Activated CD4-positive, alpha-beta T cell treated with anti-CD3 and anti-CD28 coated beads, Interleukin-2, amount 10 ng/mL, durations not matched to agents 7 days and 5 days (primary cell): ENCODE measurements around the gene BSX. TPM values are rescaled to one million over a fixed set of nuclear protein-coding genes. Genes with fewer than 3 reads are reported as not detected.

Experiments
- CTCF ChIA-PET: fragments of 350-600 bp; sonication (Branson Sonifier 250); formaldehyde crosslinking; loops from one replicate; lab custom pipeline; 2021; ENCODE audit warnings: antibody characterized with exemption; lab: Charles Lee
- POLR2A ChIA-PET: fragments of 350-600 bp; sonication (Branson Sonifier 250); formaldehyde crosslinking; loops from one replicate; lab custom pipeline; 2021; ENCODE audit warnings: antibody characterized with exemption; lab: Charles Lee
- DNase-seq: peaks from one replicate; pipeline ENCODE4 v3.0.0-alpha.2; 2020
- H3K27ac Mint-ChIP-seq: one replicate; pipeline ENCODE4 v1.8.0; 2021; ENCODE audit warnings: mild to moderate bottlenecking, moderate library complexity, mixed read lengths
- H3K27me3 Mint-ChIP-seq: one replicate; pipeline ENCODE4 v1.8.0; 2021; ENCODE audit warnings: mixed read lengths
- H3K36me3 Mint-ChIP-seq: one replicate; pipeline ENCODE4 v1.8.0; 2021; ENCODE audit warnings: low read depth, mixed read lengths
- H3K4me1 Mint-ChIP-seq: one replicate; pipeline ENCODE4 v1.8.0; 2021; ENCODE audit warnings: mixed read lengths
- H3K4me3 Mint-ChIP-seq: one replicate; pipeline ENCODE4 v1.8.0; 2021; ENCODE audit warnings: mild to moderate bottlenecking, moderate library complexity, mixed read lengths
- H3K9me3 Mint-ChIP-seq: one replicate; pipeline ENCODE4 v1.8.0; 2021; ENCODE audit warnings: mixed read lengths
- total RNA-seq, 2 experiments: library from RNA; stranded (reverse); gene quantifications; one replicate each; pipeline ENCODE4 v1.2.3, GENCODE V29; 2021

Gene BSX
- total RNA-seq, 2 experiments from 2014 or later: not detected

DNA sequence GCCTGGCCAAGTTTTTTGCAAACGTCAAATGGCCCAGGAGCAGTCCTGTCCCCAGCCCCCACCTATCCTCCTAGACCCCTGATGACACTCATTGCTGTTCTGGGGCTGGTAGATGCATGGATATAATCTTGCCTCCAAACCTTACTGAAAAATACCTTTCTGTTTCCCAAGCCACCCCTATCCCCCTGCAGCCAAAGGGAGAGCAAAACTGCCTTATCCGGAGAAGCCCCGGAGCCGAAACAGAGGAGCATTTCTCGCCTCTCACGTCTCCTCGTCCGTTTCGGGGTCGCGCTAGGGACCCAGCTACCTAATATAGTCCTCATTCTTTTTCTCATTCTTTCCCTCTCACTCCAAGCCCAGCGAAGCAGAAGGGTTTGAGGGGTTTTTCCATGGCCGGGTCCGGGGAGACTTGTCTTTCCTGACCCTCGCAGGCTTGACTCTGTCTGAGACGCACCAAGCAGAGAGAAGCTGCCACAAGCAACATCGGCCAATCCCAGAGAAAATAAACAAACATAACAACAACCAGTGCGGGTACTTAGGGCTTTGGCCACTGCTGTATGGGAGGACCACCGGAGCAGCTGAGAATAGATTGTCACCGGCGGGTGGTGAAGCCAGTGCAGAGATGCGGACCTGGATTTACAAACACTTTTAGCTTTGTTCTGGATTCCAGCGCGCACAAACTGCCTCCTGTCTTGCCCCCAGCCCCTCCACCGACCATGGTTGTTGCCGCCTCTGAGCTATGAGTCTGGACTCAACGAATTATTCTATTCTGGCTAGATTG lies 1.6 kb downstream of the BSX start:
- Mint-ChIP-seq H3K36me3 (peaks cover 2% of the 10 kb centered on the region), H3K9me3 (peaks cover 2% of the 10 kb centered on the region), H3K4me1 (peaks cover 27% of the 10 kb centered on the region), H3K4me3 (peak overlapping the region; percentile 9), H3K27ac (peak overlapping the region; percentile 9), H3K27me3 (peaks cover 89% of the 10 kb centered on the region)
- CTCF ChIA-PET: interaction anchor here (0.6 to 1.0 kb wide), 4 partner anchors 22 to 292 kb away, joined by 3 read pairs; no protein-coding TSS in a partner anchor
- no peak for DNase-seq
- POLR2A ChIA-PET: no interaction called here

DNA sequence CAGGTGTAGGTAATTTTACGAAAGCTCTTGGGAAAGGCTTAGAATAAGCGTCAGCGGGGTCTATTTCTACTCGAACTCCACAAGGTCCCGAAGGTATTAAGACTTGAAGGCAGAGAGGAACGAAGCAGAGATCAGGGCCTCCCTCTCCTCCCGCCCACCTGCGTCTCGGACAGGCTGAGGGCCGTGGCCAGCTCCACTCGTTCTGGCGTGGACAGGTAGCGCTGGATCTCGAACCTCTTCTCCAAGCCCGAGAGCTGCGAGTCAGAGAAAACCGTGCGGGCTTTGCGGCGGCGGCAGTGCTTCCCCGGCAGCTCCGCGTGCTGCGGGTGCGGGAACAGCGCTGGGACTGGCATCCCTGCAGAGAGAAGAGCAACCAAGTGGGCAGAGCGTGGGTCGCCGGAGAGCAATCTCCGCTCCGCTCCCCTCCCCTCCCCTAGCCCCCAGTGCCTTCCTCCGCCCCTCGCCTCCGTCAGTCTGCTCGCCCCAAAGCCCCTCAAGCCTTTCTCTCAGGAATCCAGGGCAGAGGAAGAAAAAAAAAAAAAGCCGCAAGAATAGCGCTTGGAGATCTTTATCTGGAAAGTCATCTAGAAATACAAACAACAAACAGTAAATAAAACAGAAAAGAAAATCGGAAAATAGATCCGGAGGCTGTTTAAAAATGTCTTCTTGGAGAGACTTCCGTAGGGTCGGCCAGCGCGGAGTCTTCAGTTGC lies 2.4 kb downstream of the BSX start:
- H3K4me3 Mint-ChIP-seq: no peak overlapping the region
- CTCF ChIA-PET: no interaction called here
- no peak for DNase-seq

DNA sequence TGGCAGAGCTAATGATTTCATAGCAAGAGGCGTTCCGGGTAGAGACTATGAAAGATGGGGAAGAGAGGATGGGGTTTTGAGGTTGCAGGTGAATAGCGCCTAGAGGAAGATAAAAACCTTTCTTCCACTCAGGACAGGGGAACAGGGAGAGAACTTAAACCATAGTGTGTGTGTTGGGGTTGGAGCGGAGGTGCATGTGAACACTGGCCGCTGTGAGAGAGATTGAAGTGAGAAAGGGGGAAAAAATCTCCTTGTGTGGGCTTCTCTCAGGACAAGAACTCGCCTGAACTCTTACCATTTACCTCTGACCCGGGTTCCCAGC lies 3.4 kb downstream of the BSX start:
- Mint-ChIP-seq H3K9me3 (peaks cover 2% of the 10 kb centered on the region), H3K4me3 (no peak overlapping the region), H3K27ac (no peak overlapping the region), H3K4me1 (peaks cover 16% of the 10 kb centered on the region), H3K36me3 (peaks cover 2% of the 10 kb centered on the region), H3K27me3 (peaks cover 89% of the 10 kb centered on the region)
- ChIA-PET POLR2A (no interaction called here), CTCF (no interaction called here)
- DNase-seq: no peak

More for the DNA sequence above, 2.4 kb downstream of the BSX start:
- peaks cover 88% of the 10 kb centered on the region for H3K27me3 Mint-ChIP-seq
- peak overlapping the region; percentile 9 for H3K27ac Mint-ChIP-seq
- peaks cover 23% of the 10 kb centered on the region for H3K4me1 Mint-ChIP-seq
- H3K9me3 Mint-ChIP-seq: peaks cover 2% of the 10 kb centered on the region
- POLR2A ChIA-PET: no interaction called here
- H3K36me3 Mint-ChIP-seq: peaks cover 2% of the 10 kb centered on the region

DNA sequence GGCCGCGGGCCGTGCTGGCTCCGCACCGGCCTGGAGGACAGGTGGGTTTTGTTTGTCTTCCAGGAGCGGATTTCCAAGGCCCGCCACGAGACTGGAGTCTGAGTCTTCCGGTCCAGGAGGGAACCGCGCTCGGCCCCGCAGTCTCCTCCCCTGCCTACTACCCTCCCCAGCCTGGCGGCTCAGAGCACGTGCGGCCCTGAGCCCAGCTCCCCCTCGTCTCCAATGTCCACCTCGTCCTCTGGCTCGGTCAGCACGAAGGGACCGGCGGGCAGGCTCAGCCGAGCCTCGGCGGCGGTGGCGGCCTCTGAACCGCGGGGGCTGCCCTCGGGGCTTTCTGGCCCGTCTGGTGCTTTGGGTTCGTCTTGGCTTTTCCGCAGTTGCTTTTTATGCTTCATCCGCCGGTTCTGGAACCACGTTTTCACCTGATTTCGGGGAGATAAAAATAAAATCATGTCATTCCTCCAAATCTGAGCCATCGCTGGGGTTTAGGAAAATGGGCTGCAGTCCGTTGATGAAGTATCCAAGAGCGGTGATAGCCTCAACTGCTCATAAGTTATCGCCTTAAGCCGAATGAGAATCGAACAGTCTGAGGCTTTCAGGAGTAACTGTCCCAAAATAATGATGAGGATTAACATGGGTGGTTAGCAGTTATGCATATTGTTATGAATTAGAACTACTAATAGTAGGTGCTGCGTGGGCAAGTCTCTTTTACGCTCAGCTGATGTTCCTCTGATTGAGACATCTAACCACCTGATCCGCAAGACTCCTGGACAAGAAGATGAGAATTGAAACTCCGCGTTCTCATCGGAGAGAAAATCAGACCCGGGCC lies 4.0 kb downstream of the BSX start:
- no peak for DNase-seq
- Mint-ChIP-seq H3K36me3 (peaks cover 2% of the 10 kb centered on the region), H3K27ac (no peak overlapping the region), H3K27me3 (peaks cover 87% of the 10 kb centered on the region), H3K9me3 (peaks cover under 1% of the 10 kb centered on the region), H3K4me1 (peaks cover 15% of the 10 kb centered on the region), H3K4me3 (no peak overlapping the region)
- CTCF ChIA-PET: no interaction called here
- POLR2A ChIA-PET: no interaction called here

DNA sequence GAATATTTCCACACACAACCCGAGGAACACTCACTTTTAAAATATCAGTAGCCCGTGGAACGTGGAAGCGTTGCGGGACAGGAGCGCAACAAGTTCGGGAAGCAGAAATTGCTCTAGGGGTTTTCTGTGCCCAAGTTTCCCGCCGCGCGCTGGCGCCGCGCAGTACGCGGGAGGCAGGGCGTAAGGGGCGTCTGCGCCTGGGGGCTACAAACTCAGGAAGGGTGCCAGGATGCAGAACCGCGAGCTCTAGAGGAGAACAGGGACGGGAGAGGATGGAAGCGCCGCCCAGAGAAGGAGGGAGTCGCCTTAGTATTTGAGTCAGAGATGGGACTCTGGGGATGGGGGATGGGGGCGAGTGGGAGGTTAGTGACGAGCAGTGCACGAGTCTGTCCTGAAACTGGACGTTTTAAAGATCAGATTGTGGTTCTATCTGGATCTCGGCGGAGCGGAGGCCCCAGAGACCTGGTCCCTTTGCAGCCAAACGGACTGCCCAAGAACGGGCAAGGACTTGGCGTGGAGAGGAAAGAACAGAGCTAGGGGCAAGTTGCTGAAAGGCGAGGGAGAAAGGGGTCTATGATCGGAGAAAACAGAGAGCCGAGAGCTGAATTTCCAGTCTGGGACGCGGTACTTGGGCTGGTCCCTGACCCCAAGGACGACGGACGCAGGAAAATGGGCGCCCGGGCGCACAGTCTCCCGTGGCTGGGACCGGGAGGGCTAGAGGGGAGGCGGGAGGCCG lies 4.7 kb downstream of the BSX start:
- Mint-ChIP-seq H3K27me3 (peaks cover 85% of the 10 kb centered on the region), H3K27ac (no peak overlapping the region), H3K36me3 (peaks cover 2% of the 10 kb centered on the region), H3K4me3 (peak overlapping the region; percentile 12), H3K4me1 (peaks cover 15% of the 10 kb centered on the region), H3K9me3 (no peaks in the 10 kb centered on the region)
- ChIA-PET CTCF (no interaction called here), POLR2A (no interaction called here)
- no peak for DNase-seq

DNA sequence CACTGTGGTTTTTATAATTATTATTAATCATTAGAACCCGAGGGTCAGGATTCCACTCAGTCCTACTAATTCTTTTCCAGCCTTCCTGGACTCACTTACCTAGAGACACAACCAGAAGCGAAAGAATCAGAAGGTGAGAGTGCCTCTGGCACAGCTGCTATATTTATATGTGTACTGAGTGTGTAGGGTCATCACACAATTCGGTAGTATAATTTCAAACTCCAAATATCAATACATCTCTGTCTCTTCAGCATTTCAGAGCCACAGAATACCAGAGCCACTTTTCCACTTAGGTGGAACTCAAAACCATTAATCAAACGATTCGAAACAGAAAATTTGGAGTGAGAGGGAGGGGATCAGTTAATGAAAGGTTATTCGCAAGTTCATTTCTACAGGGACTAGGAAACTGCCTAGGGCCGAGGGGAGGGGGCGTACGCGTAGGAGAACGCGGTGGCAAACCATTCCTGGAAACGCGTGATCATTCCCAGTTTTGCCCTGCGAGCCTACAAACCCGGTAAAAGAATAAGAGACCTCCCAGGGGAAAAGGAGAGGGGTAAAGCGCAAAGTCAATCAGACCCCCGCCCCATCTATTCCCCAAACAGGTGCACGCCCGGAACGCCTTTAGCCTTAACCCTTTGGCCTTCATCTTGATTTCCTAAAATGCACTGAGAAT lies 5.4 kb downstream of the BSX start:
- ChIA-PET POLR2A (no interaction called here), CTCF (no interaction called here)
- peaks cover 11% of the 10 kb centered on the region for H3K4me1 Mint-ChIP-seq
- no peak overlapping the region for H3K27ac Mint-ChIP-seq
- peaks cover 2% of the 10 kb centered on the region for H3K36me3 Mint-ChIP-seq
- no peak for DNase-seq
- peak overlapping the region; percentile 12 for H3K4me3 Mint-ChIP-seq
- no peaks in the 10 kb centered on the region for H3K9me3 Mint-ChIP-seq
- peaks cover 80% of the 10 kb centered on the region for H3K27me3 Mint-ChIP-seq

DNA sequence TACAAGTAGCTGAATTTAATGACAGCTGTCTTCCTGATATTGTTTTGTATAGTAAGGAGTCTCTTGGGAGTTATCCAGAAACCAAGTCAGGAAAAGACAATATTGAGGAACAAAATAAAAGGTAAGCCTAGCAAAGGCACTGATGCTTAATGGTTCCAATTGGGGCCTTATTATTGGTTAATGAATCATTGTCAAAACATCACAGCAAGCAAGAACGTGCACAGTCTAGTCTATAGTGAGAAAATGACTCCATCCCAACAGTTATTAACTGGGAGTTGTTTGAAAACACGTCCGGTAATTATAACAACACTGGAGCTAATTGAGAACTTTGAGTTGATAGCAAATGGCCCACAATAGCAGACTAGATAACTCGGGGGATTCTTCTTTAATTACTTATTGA lies 17.7 kb downstream of the BSX start:
- no peak for DNase-seq
- no peak overlapping the region for H3K4me3 Mint-ChIP-seq
- H3K27me3 Mint-ChIP-seq: peaks cover 51% of the 10 kb centered on the region
- no peak overlapping the region for H3K27ac Mint-ChIP-seq
- ChIA-PET CTCF (no interaction called here), POLR2A (no interaction called here)
- no peaks in the 10 kb centered on the region for H3K36me3 Mint-ChIP-seq
- no peaks in the 10 kb centered on the region for H3K4me1 Mint-ChIP-seq
- H3K9me3 Mint-ChIP-seq: no peaks in the 10 kb centered on the region

DNA sequence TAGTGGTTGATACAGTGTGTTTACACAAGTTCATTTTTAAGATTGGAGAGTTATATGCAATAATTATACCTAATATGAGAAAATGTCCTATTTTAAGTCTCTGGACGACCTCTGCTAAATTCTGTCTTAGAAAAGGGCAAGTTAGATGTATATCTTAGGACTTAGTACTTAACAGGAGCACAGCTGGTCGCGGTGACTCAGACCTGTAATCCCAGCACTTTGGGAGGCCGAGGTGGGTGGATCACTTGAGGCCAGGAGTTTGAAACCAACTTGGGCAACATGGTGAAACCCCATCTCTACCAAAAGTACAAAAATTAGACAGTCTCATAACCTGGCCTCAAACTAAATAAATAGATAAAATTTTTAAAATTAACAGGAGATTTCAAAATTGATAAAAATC lies 27.2 kb downstream of the BSX start:
- H3K9me3 Mint-ChIP-seq: no peaks in the 10 kb centered on the region
- H3K27ac Mint-ChIP-seq: no peak overlapping the region
- no peak overlapping the region for H3K4me3 Mint-ChIP-seq
- H3K27me3 Mint-ChIP-seq: no peaks in the 10 kb centered on the region
- ChIA-PET CTCF (no interaction called here), POLR2A (no interaction called here)
- no peaks in the 10 kb centered on the region for H3K36me3 Mint-ChIP-seq
- no peak for DNase-seq
- no peaks in the 10 kb centered on the region for H3K4me1 Mint-ChIP-seq

DNA sequence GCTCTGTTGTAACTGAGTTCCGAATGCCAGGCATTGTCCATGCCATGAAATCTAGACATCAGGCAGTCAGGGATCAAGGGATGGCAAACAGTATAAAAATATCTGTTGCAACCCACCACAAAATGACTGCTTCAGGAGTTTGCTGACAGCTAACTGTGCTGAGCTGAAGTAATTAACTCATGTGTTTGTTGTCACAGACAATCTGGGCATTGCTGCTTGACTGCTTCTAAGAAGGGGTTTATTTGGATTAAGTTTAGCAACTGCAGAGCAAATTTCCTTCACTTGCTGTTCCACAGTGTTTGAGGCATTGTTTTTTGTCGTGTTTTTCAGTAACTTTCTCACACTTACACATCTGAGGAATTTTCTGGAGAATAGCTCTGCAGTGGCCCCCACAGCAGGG lies 30.4 kb downstream of the BSX start:
- Mint-ChIP-seq H3K4me1 (peaks cover 4% of the 10 kb centered on the region), H3K36me3 (no peaks in the 10 kb centered on the region), H3K4me3 (no peak overlapping the region), H3K27ac (no peak overlapping the region), H3K27me3 (no peaks in the 10 kb centered on the region), H3K9me3 (no peaks in the 10 kb centered on the region)
- ChIA-PET POLR2A (no interaction called here), CTCF (no interaction called here)
- DNase-seq: no peak

DNA sequence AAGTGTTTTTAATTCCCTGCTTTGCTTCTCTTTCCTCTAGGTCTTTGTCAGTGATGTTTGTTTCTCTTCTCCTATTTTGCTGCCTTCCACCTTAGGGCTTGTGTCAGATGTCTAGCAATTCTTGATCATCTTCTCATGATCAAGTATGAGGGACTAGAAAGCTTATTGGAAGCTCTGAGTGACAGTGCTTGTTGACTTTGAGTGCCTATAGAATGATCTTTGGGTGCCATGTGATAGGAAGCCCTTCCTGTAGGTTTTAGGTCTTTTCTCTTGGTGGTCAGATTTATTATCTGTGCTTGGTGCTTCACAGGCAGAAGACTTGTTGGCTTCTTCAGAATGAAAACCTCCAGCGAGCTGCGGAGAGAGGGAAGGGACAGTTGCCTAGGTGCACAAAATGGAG lies 43.1 kb downstream of the BSX start:
- no peak overlapping the region for H3K27ac Mint-ChIP-seq
- CTCF ChIA-PET: interaction anchor here (1.8 kb wide), 1 partner anchor 18 kb away, joined by 4 read pairs; no protein-coding TSS in a partner anchor
- no peaks in the 10 kb centered on the region for H3K27me3 Mint-ChIP-seq
- H3K9me3 Mint-ChIP-seq: no peaks in the 10 kb centered on the region
- H3K4me3 Mint-ChIP-seq: no peak overlapping the region
- H3K4me1 Mint-ChIP-seq: no peaks in the 10 kb centered on the region
- no peak for DNase-seq
- POLR2A ChIA-PET: no interaction called here
- H3K36me3 Mint-ChIP-seq: no peaks in the 10 kb centered on the region

DNA sequence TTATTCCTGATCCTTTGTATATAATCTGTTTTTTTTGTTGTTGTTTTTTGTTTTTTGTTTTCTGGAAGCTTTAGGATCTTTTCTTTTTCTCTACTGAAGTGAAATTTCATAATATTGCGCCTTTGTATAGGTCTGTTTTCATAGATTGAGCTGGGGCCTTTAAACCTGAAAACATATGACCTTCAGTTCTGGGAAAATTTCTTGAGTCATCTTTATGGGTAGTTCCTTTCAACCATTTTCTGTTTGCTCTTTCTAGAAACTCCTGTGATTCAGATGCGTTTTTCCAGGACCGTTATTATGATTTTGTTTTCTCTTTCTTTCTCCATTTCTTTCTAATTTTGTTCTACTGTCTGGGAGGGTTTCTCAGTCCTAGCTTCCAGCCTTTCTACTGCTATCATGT lies 43.7 kb downstream of the BSX start:
- no peak overlapping the region for H3K27ac Mint-ChIP-seq
- DNase-seq: no peak
- no peaks in the 10 kb centered on the region for H3K9me3 Mint-ChIP-seq
- ChIA-PET POLR2A (interaction anchor here (0.8 kb wide), 1 partner anchor 124 kb away, joined by 3 read pairs; the partner anchor contains the start of gene HSPA8), CTCF (interaction anchor here (1.8 kb wide), 1 partner anchor 17 kb away, joined by 4 read pairs; no protein-coding TSS in a partner anchor)
- no peaks in the 10 kb centered on the region for H3K36me3 Mint-ChIP-seq
- no peak overlapping the region for H3K4me3 Mint-ChIP-seq
- no peaks in the 10 kb centered on the region for H3K27me3 Mint-ChIP-seq
- H3K4me1 Mint-ChIP-seq: no peaks in the 10 kb centered on the region

DNA sequence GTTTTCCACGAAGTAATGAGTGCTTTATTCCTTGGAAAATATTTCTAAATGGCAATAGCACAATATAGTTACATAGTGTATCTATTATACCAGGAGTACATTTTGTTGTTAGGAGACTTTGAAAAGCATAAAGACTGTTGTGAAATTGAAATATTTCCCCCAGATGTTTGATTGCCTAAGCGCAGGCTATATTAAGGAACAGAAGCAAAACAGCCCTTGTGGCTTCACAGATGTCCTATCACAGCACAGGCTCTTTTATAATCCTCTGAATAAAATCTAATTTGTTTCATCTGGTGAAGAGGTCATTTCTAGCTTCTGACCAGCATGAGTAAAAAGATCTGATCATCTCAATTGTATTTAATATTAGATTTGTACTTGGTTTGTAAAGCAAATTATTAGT lies 48.2 kb downstream of the BSX start:
- Mint-ChIP-seq H3K27me3 (no peaks in the 10 kb centered on the region), H3K9me3 (no peaks in the 10 kb centered on the region), H3K4me3 (no peak overlapping the region), H3K4me1 (no peaks in the 10 kb centered on the region), H3K27ac (no peak overlapping the region), H3K36me3 (no peaks in the 10 kb centered on the region)
- DNase-seq: no peak
- ChIA-PET CTCF (interaction anchor here (1.7 kb wide), 1 partner anchor 13 kb away, joined by 5 read pairs; no protein-coding TSS in a partner anchor), POLR2A (no interaction called here)
